Naive thymus-derived CD8-positive, alpha-beta T cell (primary cell): ENCODE results near the gene SUMO2. TPM values are rescaled to one million over a fixed set of nuclear protein-coding genes. Genes with fewer than 3 reads are reported as not detected.
A peak's percentile ranks its signal among the peaks of the same experiment; 100 is the strongest.
"Not testable (repeated sequence)": the region's sequence is repeated elsewhere in the genome, so short reads cannot be mapped to it uniquely, and the experiment has no call there.

ENCODE experiments used
- ATAC-seq, 2 donors: fragments of 150-1000 bp; cut with Tn5 transposase in 1 of 2; sonication (Bioruptor Pico), chemical (Tn5 transposase) in 1 of 2; 1 replicate in 1 of 2; 2 replicates in 1 of 2; pipeline ENCODE4 v1.10.0; 2021; ENCODE audit warnings: mild to moderate bottlenecking in 2 of 2, moderate library complexity in 2 of 2
- POLR2A ChIA-PET: fragments of 350-600 bp; sonication (Branson Sonifier 250); formaldehyde crosslinking; loops from one replicate; lab custom pipeline; 2021; ENCODE audit warnings: antibody characterized with exemption; lab: Charles Lee
- DNase-seq, 10 donors: peaks; one replicate each; pipeline versions ENCODE4 v3.0.0 to v3.0.0-alpha.2; 2020 to 2022
- H3K27ac Mint-ChIP-seq, 10 donors: one replicate each; pipeline ENCODE4 v1.8.0; 2020 to 2022; ENCODE audit warnings: mild to moderate bottlenecking in 10 of 10, mixed read lengths in 10 of 10, moderate library complexity in 4 of 10, inconsistent platforms in 1 of 10
- H3K27me3 Mint-ChIP-seq, 5 donors: one replicate each; pipeline ENCODE4 v1.8.0; 2021 to 2022; ENCODE audit warnings: mixed read lengths in 5 of 5
- H3K36me3 Mint-ChIP-seq, 3 donors: one replicate each; pipeline ENCODE4 v1.8.0; 2020 to 2022; ENCODE audit warnings: mixed read lengths in 3 of 3, mild to moderate bottlenecking in 2 of 3, inconsistent platforms in 1 of 3
- H3K4me1 Mint-ChIP-seq, 4 donors: one replicate each; pipeline ENCODE4 v1.8.0; 2021 to 2022; ENCODE audit warnings: mixed read lengths in 4 of 4
- H3K4me3 Mint-ChIP-seq, 10 donors: one replicate each; pipeline ENCODE4 v1.8.0; 2020 to 2022; ENCODE audit warnings: mild to moderate bottlenecking in 10 of 10, mixed read lengths in 10 of 10, moderate library complexity in 6 of 10, inconsistent platforms in 1 of 10
- H3K9me3 Mint-ChIP-seq, 9 donors: one replicate each; pipeline ENCODE4 v1.8.0; 2020 to 2022; ENCODE audit warnings: mixed read lengths in 9 of 9, mild to moderate bottlenecking in 3 of 9, inconsistent platforms in 1 of 9, moderate library complexity in 1 of 9
- polyA plus RNA-seq, 3 donors: library from polyadenylated mRNA; unstranded; fragments of 300-500 nt; fragmentation: Illumina TruSeq; gene quantifications; one replicate each; pipeline ENCODE4 v1.2.3, GENCODE V29; 2021
- total RNA-seq, 8 experiments: library from RNA in 2 of 8; stranded (reverse) in 2 of 8; gene quantifications; one replicate each; pipeline ENCODE4 v1.2.3 and lab custom pipeline; 2021 to 2026

SUMO2 gene
- total and polyA plus RNA-seq, 5 experiments from 2014 or later, result 250 to 381 (median 293) TPM

- H3K27ac Mint-ChIP-seq, result peak overlapping the region in 7 of 10 donors; percentile 66 to 99 (median 99)
- peak overlapping the region; percentile 92 to 97 (median 96) for H3K4me3 Mint-ChIP-seq
- H3K9me3 Mint-ChIP-seq, result not testable (repeated sequence)
Measured at GRCh38 chr17:75207050-75207407, 24.3 kb upstream of the SUMO2 start.

GRCh38 chr17:75205793-75206163 lies 23.0 kb upstream of the SUMO2 start:
- no peak for ATAC-seq
- Mint-ChIP-seq H3K9me3 (no peaks in the 10 kb centered on the region), H3K27ac (peak overlapping the region; percentile 98 to 100 (median 99)), H3K4me3 (peak overlapping the region; percentile 92 to 97 (median 96)), H3K36me3 (peaks cover 0 to 26% (median 6%) of the 10 kb centered on the region in 3 donors), H3K4me1 (peaks cover 11 to 40% (median 34%) of the 10 kb centered on the region in 4 donors), H3K27me3 (no peaks in the 10 kb centered on the region)
- no peak for DNase-seq
- POLR2A ChIA-PET, result interaction anchor here (0.6 to 2.5 kb wide), 8 partner anchors 15 to 193 kb away, joined by 3 to 16 read pairs (median 4); partner anchors contain the start of genes ARMC7, GGA3, MRPS7 and SLC25A19

More at GRCh38 chr17:75207050-75207407, 24.3 kb upstream of the SUMO2 start:
- not testable (repeated sequence) for DNase-seq, ATAC-seq, H3K27me3 Mint-ChIP-seq
- peaks cover 14 to 36% (median 29%) of the 10 kb centered on the region in 4 donors for H3K4me1 Mint-ChIP-seq
- POLR2A ChIA-PET, result interaction anchor here (1.1 to 1.9 kb wide), 4 partner anchors 13 to 97 kb away, joined by 3 to 7 read pairs (median 4); partner anchors contain the start of genes ARMC7 and MIF4GD
- peaks cover 0 to 38% (median 8%) of the 10 kb centered on the region in 3 donors for H3K36me3 Mint-ChIP-seq

GRCh38 chr17:75205037-75205792 lies 22.5 kb upstream of the SUMO2 start, which contains the start of gene NUP85:
Gene NUP85 (plus strand): TSS chr17:75205679. CDS start chr17:75205762, 83 bp downstream.
- peak within 1 kb of the TSS; percentile 92 to 97 (median 96) for H3K4me3 Mint-ChIP-seq
- peak; percentile 85 to 87 for ATAC-seq
- no peaks in the 10 kb centered on the region for H3K27me3 Mint-ChIP-seq
- H3K27ac Mint-ChIP-seq, result peak within 1 kb of the TSS; percentile 98 to 100 (median 99)
- DNase-seq, result peak; percentile 82 to 98 (median 92)
- POLR2A ChIA-PET, result interaction anchor here (0.6 to 2.5 kb wide), 10 partner anchors 15 to 192 kb away, joined by 3 to 16 read pairs (median 4); partner anchors contain the start of genes ARMC7, GGA3, MRPS7 and SLC25A19
- peaks cover 11 to 40% (median 34%) of the 10 kb centered on the region in 4 donors for H3K4me1 Mint-ChIP-seq
- no peaks in the 10 kb centered on the region for H3K9me3 Mint-ChIP-seq
- H3K36me3 Mint-ChIP-seq, result peaks cover 0 to 20% (median 4%) of the 10 kb centered on the region in 3 donors

- Mint-ChIP-seq H3K27ac (no peak overlapping the region), H3K27me3 (no peaks in the 10 kb centered on the region), H3K4me3 (no peak overlapping the region), H3K9me3 (no peaks in the 10 kb centered on the region), H3K4me1 (peaks cover 1 to 13% (median 8%) of the 10 kb centered on the region in 4 donors), H3K36me3 (no peaks in the 10 kb centered on the region)
- no peak for DNase-seq
- POLR2A ChIA-PET, result interaction anchor here (2.3 kb wide), 1 partner anchor 88 kb away, joined by 8 read pairs; no protein-coding TSS in a partner anchor
- ATAC-seq, result no peak
Measured at GRCh38 chr17:75199886-75200618, 17.3 kb upstream of the SUMO2 start.

GRCh38 chr17:75194879-75195278 lies 12.1 kb upstream of the SUMO2 start:
- H3K27me3 Mint-ChIP-seq, result no peaks in the 10 kb centered on the region

GRCh38 chr17:75191584-75191983 lies 8.8 kb upstream of the SUMO2 start:
- DNase-seq, result no peak
- no peak for ATAC-seq
- POLR2A ChIA-PET, result no interaction called here
- no peak overlapping the region for H3K4me3 Mint-ChIP-seq
- peak overlapping the region in 1 of 10 donors; percentile 48 for H3K27ac Mint-ChIP-seq
- H3K27me3 Mint-ChIP-seq, result no peaks in the 10 kb centered on the region
- H3K36me3 Mint-ChIP-seq, result no peaks in the 10 kb centered on the region
- peaks cover 0 to 7% (median 4%) of the 10 kb centered on the region in 4 donors for H3K4me1 Mint-ChIP-seq
- H3K9me3 Mint-ChIP-seq, result no peaks in the 10 kb centered on the region

More at GRCh38 chr17:75194879-75195278, 12.1 kb upstream of the SUMO2 start:
- Mint-ChIP-seq H3K9me3 (no peaks in the 10 kb centered on the region), H3K4me1 (no peaks in the 10 kb centered on the region), H3K36me3 (no peaks in the 10 kb centered on the region), H3K4me3 (no peak overlapping the region), H3K27ac (no peak overlapping the region)
- DNase-seq (no peak), ATAC-seq (no peak)
- POLR2A ChIA-PET, result no interaction called here

GRCh38 chr17:75188614-75189013 lies 5.9 kb upstream of the SUMO2 start:
- Mint-ChIP-seq H3K36me3 (no peaks in the 10 kb centered on the region), H3K4me1 (peaks cover 8 to 19% (median 14%) of the 10 kb centered on the region in 4 donors), H3K27ac (no peak overlapping the region), H3K27me3 (no peaks in the 10 kb centered on the region), H3K4me3 (no peak overlapping the region), H3K9me3 (no peaks in the 10 kb centered on the region)
- ATAC-seq (no peak), DNase-seq (no peak)
- POLR2A ChIA-PET, result interaction anchor here (0.6 to 1.2 kb wide), 3 partner anchors 56 to 86 kb away, joined by 3 to 5 read pairs (median 3); partner anchors contain the start of gene ARMC7

GRCh38 chr17:75183999-75184884 lies 1.5 kb upstream of the SUMO2 start:
- Mint-ChIP-seq H3K4me1 (peaks cover 15 to 43% (median 37%) of the 10 kb centered on the region in 4 donors), H3K36me3 (peaks cover 0 to 18% (median 0%) of the 10 kb centered on the region in 3 donors), H3K27ac (peak overlapping the region; percentile 89 to 99 (median 97)), H3K27me3 (no peaks in the 10 kb centered on the region), H3K4me3 (peak overlapping the region; percentile 54 to 92 (median 88)), H3K9me3 (no peaks in the 10 kb centered on the region)
- DNase-seq (no peak), ATAC-seq (no peak)
- POLR2A ChIA-PET, result interaction anchor here (0.5 to 2.6 kb wide), 17 partner anchors 12 to 149 kb away, joined by 3 to 16 read pairs (median 5); partner anchors contain the start of genes GGA3, JPT1, KCTD2 and MRPS7

GRCh38 chr17:75182319-75182568 lies 515 bp downstream of the SUMO2 start:
- H3K4me3 Mint-ChIP-seq, result peak overlapping the region; percentile 87 to 97 (median 92)
- POLR2A ChIA-PET, result interaction anchor here (1.0 to 2.6 kb wide), 11 partner anchors 23 to 334 kb away, joined by 3 to 16 read pairs (median 6); partner anchors contain the start of genes ARMC7, GGA3, MIF4GD and MRPL58
- H3K9me3 Mint-ChIP-seq, result no peaks in the 10 kb centered on the region
- no peaks in the 10 kb centered on the region for H3K27me3 Mint-ChIP-seq
- peaks cover 0 to 35% (median 0%) of the 10 kb centered on the region in 3 donors for H3K36me3 Mint-ChIP-seq
- DNase-seq (no peak), ATAC-seq (peak in 1 of 2 donors; percentile 5)
- H3K4me1 Mint-ChIP-seq, result peaks cover 15 to 53% (median 40%) of the 10 kb centered on the region in 4 donors
- peak overlapping the region; percentile 71 to 98 (median 90) for H3K27ac Mint-ChIP-seq

- peak in 8 of 10 donors; percentile 26 to 50 (median 38) for DNase-seq
- Mint-ChIP-seq H3K4me1 (peaks cover 15 to 54% (median 42%) of the 10 kb centered on the region in 4 donors), H3K4me3 (peak overlapping the region; percentile 87 to 97 (median 92)), H3K27me3 (no peaks in the 10 kb centered on the region), H3K36me3 (peaks cover 0 to 39% (median 0%) of the 10 kb centered on the region in 3 donors), H3K9me3 (no peaks in the 10 kb centered on the region), H3K27ac (peak overlapping the region; percentile 71 to 98 (median 90))
- POLR2A ChIA-PET, result interaction anchor here (0.5 to 2.6 kb wide), 10 partner anchors 31 to 334 kb away, joined by 3 to 13 read pairs (median 5); partner anchors contain the start of genes ARMC7, GGA3, MIF4GD and MRPL58
- ATAC-seq, result peak; percentile 9 to 12
Measured at GRCh38 chr17:75181608-75182318, 996 bp downstream of the SUMO2 start.

- H3K27ac Mint-ChIP-seq, result peak overlapping the region; percentile 71 to 98 (median 90)
Measured at GRCh38 chr17:75181110-75181509, 1.6 kb downstream of the SUMO2 start.

More at GRCh38 chr17:75181110-75181509, 1.6 kb downstream of the SUMO2 start:
- no peaks in the 10 kb centered on the region for H3K9me3 Mint-ChIP-seq
- ATAC-seq, result no peak
- POLR2A ChIA-PET, result interaction anchor here (0.5 to 2.0 kb wide), 6 partner anchors 27 to 165 kb away, joined by 3 to 11 read pairs (median 4); partner anchors contain the start of genes ARMC7, JPT1 and NT5C
- H3K4me1 Mint-ChIP-seq, result peaks cover 17 to 59% (median 44%) of the 10 kb centered on the region in 4 donors
- H3K4me3 Mint-ChIP-seq, result peak overlapping the region; percentile 87 to 97 (median 92)
- DNase-seq, result no peak
- peaks cover 0 to 45% (median 0%) of the 10 kb centered on the region in 3 donors for H3K36me3 Mint-ChIP-seq
- no peaks in the 10 kb centered on the region for H3K27me3 Mint-ChIP-seq
